ENCODE data around the gene NR4A1. TPM values are rescaled to one million over a fixed set of nuclear protein-coding genes. Genes with fewer than 3 reads are reported as not detected.
A peak's percentile ranks its signal among the peaks of the same experiment; 100 is the strongest.

NR4A1 gene
- total RNA-seq, 1 donor from 2014 or later, result 1.0 TPM

DNA sequence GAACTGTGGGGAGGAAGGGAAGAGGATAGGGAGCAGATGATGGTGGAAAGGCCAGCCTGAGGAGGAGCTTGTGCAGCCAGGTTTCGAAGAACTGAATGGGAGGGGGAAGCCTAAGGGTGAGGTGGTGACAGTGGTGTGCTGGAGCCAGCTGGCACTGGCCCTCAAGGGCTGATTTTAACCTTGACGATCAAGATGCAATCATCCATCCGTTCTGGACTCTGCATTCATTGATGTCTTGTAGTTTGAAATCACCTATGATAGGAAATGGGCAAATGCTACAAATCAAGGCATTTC, 15.8 kb downstream of the NR4A1 start:
- H3K4me3 Mint-ChIP-seq (ENCODE audit: unreplicated experiment), result no peak overlapping the region
- H3K27ac Mint-ChIP-seq (ENCODE audit: unreplicated experiment), result no peak overlapping the region

DNA sequence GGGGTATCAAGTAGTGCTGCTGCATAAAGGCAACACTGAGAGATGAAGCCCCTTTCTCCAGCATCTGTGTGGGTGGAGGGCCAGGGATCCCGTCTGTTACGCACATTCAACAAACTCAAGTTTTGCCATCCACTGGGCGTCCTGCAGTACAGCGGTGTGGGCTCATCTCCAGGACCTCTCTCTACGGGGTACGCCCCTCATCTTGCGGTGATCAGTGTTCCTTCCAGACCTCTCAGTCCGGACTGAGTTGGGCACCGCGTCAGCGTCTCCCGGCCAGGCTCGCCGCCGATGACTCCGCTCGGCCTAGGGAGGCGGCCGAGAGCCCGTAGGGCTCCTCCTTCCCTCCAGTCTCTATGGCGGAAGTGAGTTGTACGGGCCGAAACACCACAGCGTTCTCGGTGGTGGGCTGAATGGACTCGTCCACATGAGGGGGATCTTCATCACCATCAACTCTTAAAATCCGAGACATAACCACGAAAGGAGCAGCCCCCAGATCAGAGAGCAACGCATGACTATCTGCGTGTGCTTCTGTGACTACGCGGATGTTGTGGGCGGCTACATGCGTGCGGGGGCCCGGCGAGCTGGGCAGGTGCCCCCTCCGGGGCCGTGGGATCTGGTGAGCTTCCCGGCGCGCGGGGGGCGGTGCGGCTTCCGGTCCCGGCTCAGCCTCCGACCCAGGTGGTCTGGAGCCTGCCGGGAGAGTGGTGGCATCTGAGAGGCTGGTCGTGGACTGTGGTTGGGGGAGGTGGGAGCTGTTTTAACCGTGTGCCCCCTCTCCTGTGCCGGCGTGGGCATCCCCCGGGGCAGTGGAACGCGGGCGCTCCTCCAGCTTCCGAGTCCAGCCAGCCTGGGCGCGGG, 18.3 kb downstream of the NR4A1 start, which contains the start of gene ATG101:
Gene ATG101 (plus strand): TSS at position 652 of the 858 bp plus-strand sequence. CDS start 3,673 bp downstream, outside the sequence.
- H3K4me1 Mint-ChIP-seq (ENCODE audit: unreplicated experiment), result peaks cover 12% of the 10 kb centered on the region

More for the DNA sequence above, 15.8 kb downstream of the NR4A1 start:
- DNase-seq (ENCODE audit: low spot score), result no peak
- H3K4me1 Mint-ChIP-seq (ENCODE audit: unreplicated experiment), result peaks cover 12% of the 10 kb centered on the region
- H3K9me3 Mint-ChIP-seq (ENCODE audit: unreplicated experiment), result no peaks in the 10 kb centered on the region
- H3K36me3 Mint-ChIP-seq (ENCODE audit: low read depth, unreplicated experiment), result no peaks in the 10 kb centered on the region
- H3K27me3 Mint-ChIP-seq (ENCODE audit: unreplicated experiment), result peaks cover 15% of the 10 kb centered on the region
- TF ChIP-seq, protein P1, sequence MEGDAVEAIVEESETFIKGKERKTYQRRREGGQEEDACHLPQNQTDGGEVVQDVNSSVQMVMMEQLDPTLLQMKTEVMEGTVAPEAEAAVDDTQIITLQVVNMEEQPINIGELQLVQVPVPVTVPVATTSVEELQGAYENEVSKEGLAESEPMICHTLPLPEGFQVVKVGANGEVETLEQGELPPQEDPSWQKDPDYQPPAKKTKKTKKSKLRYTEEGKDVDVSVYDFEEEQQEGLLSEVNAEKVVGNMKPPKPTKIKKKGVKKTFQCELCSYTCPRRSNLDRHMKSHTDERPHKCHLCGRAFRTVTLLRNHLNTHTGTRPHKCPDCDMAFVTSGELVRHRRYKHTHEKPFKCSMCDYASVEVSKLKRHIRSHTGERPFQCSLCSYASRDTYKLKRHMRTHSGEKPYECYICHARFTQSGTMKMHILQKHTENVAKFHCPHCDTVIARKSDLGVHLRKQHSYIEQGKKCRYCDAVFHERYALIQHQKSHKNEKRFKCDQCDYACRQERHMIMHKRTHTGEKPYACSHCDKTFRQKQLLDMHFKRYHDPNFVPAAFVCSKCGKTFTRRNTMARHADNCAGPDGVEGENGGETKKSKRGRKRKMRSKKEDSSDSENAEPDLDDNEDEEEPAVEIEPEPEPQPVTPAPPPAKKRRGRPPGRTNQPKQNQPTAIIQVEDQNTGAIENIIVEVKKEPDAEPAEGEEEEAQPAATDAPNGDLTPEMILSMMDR (IDR thresholded peaks at IDR 0.05; ENCODE audit: unreplicated experiment), result no peak

DNA sequence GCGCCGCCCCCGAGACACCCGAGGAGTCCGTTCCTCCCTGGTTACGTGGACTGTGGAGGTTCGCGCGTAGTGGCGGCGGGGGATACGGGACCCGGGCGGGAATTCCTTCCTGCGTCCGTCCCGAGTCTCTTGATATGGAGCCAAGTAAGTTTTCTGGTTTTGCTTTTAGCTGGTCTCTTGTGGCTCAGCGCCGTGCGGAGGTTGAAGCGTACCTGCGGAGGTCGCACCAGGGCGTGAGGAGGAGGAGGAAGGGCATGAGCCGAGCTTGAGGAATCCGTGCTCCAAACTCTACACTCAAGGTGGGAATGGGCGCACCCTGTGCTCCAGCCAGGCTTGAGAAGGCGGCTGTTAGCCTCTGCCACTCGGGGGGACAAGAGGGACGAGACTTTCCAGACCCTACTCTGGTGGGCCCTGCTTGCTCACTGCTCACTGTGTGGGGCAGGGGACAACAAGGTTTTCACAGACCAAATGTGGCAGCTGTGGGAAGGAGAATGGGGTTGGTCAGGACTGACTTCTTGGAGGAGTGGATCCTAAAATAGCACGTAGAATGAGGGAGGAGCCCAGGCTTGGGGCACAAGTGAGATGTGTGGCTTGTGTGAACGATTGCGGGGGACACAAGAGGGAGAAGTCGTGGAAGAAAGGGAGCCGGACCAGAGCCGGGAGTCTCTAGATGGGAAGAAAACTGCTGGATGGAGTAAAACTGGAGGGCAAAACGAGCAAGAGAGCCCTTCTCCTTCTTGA, 19.1 kb downstream of the NR4A1 start:
- peaks cover 10% of the 10 kb centered on the region for H3K36me3 Mint-ChIP-seq (ENCODE audit: low read depth, unreplicated experiment)
- peak overlapping the region; percentile 77 for H3K27ac Mint-ChIP-seq (ENCODE audit: unreplicated experiment)
- H3K4me1 Mint-ChIP-seq (ENCODE audit: unreplicated experiment), result peaks cover 12% of the 10 kb centered on the region
- DNase-seq (ENCODE audit: low spot score), result no peak
- no peaks in the 10 kb centered on the region for H3K9me3 Mint-ChIP-seq (ENCODE audit: unreplicated experiment)
- peak overlapping the region; percentile 98 for H3K4me3 Mint-ChIP-seq (ENCODE audit: unreplicated experiment)
- TF ChIP-seq, protein P1 (IDR thresholded peaks at IDR 0.05; ENCODE audit: unreplicated experiment), result no peak
- H3K27me3 Mint-ChIP-seq (ENCODE audit: unreplicated experiment), result peaks cover 12% of the 10 kb centered on the region

More for the DNA sequence above, 18.3 kb downstream of the NR4A1 start, which contains the start of gene ATG101:
- H3K27me3 Mint-ChIP-seq (ENCODE audit: unreplicated experiment), result peaks cover 12% of the 10 kb centered on the region
- H3K9me3 Mint-ChIP-seq (ENCODE audit: unreplicated experiment), result no peaks in the 10 kb centered on the region
- H3K4me3 Mint-ChIP-seq (ENCODE audit: unreplicated experiment), result peak within 1 kb of the TSS; percentile 98
- TF ChIP-seq, protein P1 (IDR thresholded peaks at IDR 0.05; ENCODE audit: unreplicated experiment), result peak; percentile 4
- peak; percentile 84 for DNase-seq (ENCODE audit: low spot score)
- peaks cover 10% of the 10 kb centered on the region for H3K36me3 Mint-ChIP-seq (ENCODE audit: low read depth, unreplicated experiment)
- H3K27ac Mint-ChIP-seq (ENCODE audit: unreplicated experiment), result peak within 1 kb of the TSS; percentile 99

DNA sequence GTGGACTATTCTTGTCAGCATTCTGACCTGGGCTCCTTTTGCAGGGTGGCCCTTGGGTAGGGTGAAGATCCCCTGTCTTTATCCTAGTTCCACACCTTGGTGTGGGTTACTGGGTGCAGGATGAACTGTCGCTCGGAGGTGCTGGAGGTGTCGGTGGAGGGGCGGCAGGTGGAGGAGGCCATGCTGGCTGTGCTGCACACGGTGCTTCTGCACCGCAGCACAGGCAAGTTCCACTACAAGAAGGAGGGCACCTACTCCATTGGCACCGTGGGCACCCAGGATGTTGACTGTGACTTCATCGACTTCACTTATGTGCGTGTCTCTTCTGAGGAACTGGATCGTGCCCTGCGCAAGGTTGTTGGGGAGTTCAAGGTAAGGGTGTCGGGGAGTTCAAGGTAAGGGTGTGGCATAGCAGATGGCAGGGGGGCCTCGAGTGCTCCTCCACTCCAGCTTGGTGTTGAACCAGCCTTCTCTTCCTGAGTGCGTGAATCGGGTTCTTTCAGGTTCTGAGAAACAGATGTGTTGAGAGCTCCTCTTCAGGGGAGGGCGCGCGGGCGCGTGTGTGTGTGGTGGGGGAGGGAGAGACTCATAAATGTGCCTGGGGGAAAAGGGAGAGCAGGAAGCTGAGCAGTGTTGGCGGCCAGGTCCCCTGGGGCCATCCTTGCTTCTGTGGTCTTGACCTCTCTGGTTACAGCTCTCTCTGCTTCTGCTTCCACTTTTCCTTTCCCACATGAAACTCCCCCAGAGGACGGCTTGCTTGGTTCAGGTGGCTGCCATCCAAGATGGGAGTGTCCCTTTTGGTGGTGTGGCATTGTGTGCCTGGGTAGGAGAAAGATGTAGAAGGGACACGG, 22.5 kb downstream of the NR4A1 start:
- Mint-ChIP-seq H3K4me1 (ENCODE audit: unreplicated experiment) (peaks cover 12% of the 10 kb centered on the region), H3K4me3 (ENCODE audit: unreplicated experiment) (peak overlapping the region; percentile 53), H3K27ac (ENCODE audit: unreplicated experiment) (no peak overlapping the region)

More for the DNA sequence above, 22.5 kb downstream of the NR4A1 start:
- TF ChIP-seq, protein P1 (IDR thresholded peaks at IDR 0.05; ENCODE audit: unreplicated experiment), result no peak
- H3K27me3 Mint-ChIP-seq (ENCODE audit: unreplicated experiment), result peaks cover 11% of the 10 kb centered on the region
- DNase-seq (ENCODE audit: low spot score), result no peak
- H3K36me3 Mint-ChIP-seq (ENCODE audit: low read depth, unreplicated experiment), result peaks cover 28% of the 10 kb centered on the region
- no peaks in the 10 kb centered on the region for H3K9me3 Mint-ChIP-seq (ENCODE audit: unreplicated experiment)
